HepG2 (cell line): Measurements from ENCODE around the gene CEP78. TPM values are rescaled to one million over a fixed set of nuclear protein-coding genes. Genes with fewer than 3 reads are reported as not detected.

Experiments used
- ARID4A ChIP-seq: sonication (generic); formaldehyde crosslinking; IDR thresholded peaks from 2 replicates; pipeline ENCODE4 v1.5.0; 2020; ENCODE audit warnings: mild to moderate bottlenecking, missing genetic modification reagents, borderline replicate concordance
- DMTF1 ChIP-seq: sonication (generic); formaldehyde crosslinking; IDR thresholded peaks from 2 replicates; pipeline ENCODE4 v1.4.0; 2020; ENCODE audit warnings: mild to moderate bottlenecking, missing genetic modification reagents
- HIC2 ChIP-seq: sonication (generic); formaldehyde crosslinking; IDR thresholded peaks from 2 replicates; pipeline ENCODE4 v1.9.0; 2022; ENCODE audit warnings: low read depth, missing genetic modification reagents
- HMG20B ChIP-seq: conservative IDR thresholded peaks from 2 replicates; pipeline ENCODE4 v1.6.1; 2016; ENCODE audit warnings: missing genetic modification reagents, missing compliant biosample characterization
- MAZ ChIP-seq, 2 experiments: sonication (generic) in 1 of 2; formaldehyde crosslinking in 1 of 2; IDR thresholded peaks; 2 replicates each; pipeline versions ENCODE4 v1.5.0 to v1.6.1; 2012 to 2020; ENCODE audit warnings: low read depth in 2 of 2, mild to moderate bottlenecking in 2 of 2, borderline replicate concordance in 1 of 2, improper control_type of control experiment in 1 of 2, low read length in 1 of 2, missing genetic modification reagents in 1 of 2, moderate library complexity in 1 of 2
- NR2F2 ChIP-seq: IDR thresholded peaks from 2 replicates; pipeline ENCODE4 v1.6.1; 2012; ENCODE audit warnings: low read depth, inconsistent platforms, borderline replicate concordance
- ONECUT2 ChIP-seq: sonication (generic); formaldehyde crosslinking; IDR thresholded peaks from 2 replicates; pipeline ENCODE4 v1.4.0; 2020; ENCODE audit warnings: missing genetic modification reagents
- PAX8 ChIP-seq: sonication (generic); formaldehyde crosslinking; IDR thresholded peaks from 2 replicates; pipeline ENCODE4 v1.8.0; 2022; ENCODE audit warnings: mild to moderate bottlenecking, missing genetic modification reagents, borderline replicate concordance
- STAT6 ChIP-seq: sonication (generic); formaldehyde crosslinking; IDR thresholded peaks from 2 replicates; pipeline ENCODE4 v1.4.0; 2020; ENCODE audit warnings: missing genetic modification reagents, mild to moderate bottlenecking, borderline replicate concordance
- SUZ12 ChIP-seq: fragments of 150-350 bp; IDR thresholded peaks from 2 replicates; pipeline ENCODE4 v1.6.1; 2014; ENCODE audit warnings: low read depth, low read length
- THYN1 ChIP-seq: sonication (generic); formaldehyde crosslinking; IDR thresholded peaks from 2 replicates; pipeline ENCODE4 v1.8.1; 2023; ENCODE audit warnings: low read depth, mild to moderate bottlenecking, moderate library complexity, missing genetic modification reagents, borderline replicate concordance
- YY1 ChIP-seq: IDR thresholded peaks from 2 replicates; pipeline ENCODE4 v1.6.1; 2011; ENCODE audit warnings: low read length, low read depth, moderate library complexity, mild to moderate bottlenecking; ENCODE audit not compliant: insufficient read depth, insufficient replicate concordance
- ZNF260 ChIP-seq: sonication (generic); formaldehyde crosslinking; IDR thresholded peaks from 2 replicates; pipeline ENCODE4 v1.4.0; 2020; ENCODE audit warnings: missing genetic modification reagents, low read depth, mild to moderate bottlenecking, borderline replicate concordance
- ZNF773 ChIP-seq: sonication (generic); formaldehyde crosslinking; IDR thresholded peaks from 2 replicates; pipeline ENCODE4 v1.4.0; 2020; ENCODE audit warnings: missing genetic modification reagents, borderline replicate concordance
- polyA plus RNA-seq, 8 experiments: library from polyadenylated mRNA; depleted of rRNA in 3 of 8; stranded (reverse) in 7 of 8; unstranded in 1 of 8; fragments of >200 nt; fragmentation: Illumina TruSeq in 4 of 8; extraction: Trizol in 4 of 8; gene quantifications; 2 replicates each; pipeline versions ENCODE4 v1.2.1 to v1.2.3, GENCODE V29; 2011 to 2016; ENCODE audit warnings: low read depth in 4 of 8, missing spikeins in 1 of 8, mixed read lengths in 1 of 8; ENCODE audit not compliant: insufficient read depth in 1 of 8
- total RNA-seq, 5 experiments: library from RNA; depleted of rRNA; stranded (reverse); fragments of >200 nt; fragmentation: Illumina TruSeq; extraction: Trizol; gene quantifications; 2 replicates each; pipeline ENCODE4 v1.2.3, GENCODE V29; 2016; ENCODE audit warnings: low read depth in 1 of 5

The CEP78 gene
- total and polyA plus RNA-seq, 2 of the 13 experiments (the other 11 are each of a cell fraction or from before 2014, with no cell fraction given): 5.1 to 30.8 TPM

GRCh38 chr9:78286946-78287388 lies 51.1 kb downstream of the CEP78 start (continued):
- TF ChIP-seq HIC2 (CRISPR knock-in tag): no peak
- no peak for TF ChIP-seq SUZ12
- TF ChIP-seq YY1: no peak
- TF ChIP-seq STAT6 (CRISPR knock-in tag): no peak
- TF ChIP-seq ZNF260 (CRISPR knock-in tag): no peak
- no peak for TF ChIP-seq ONECUT2 (CRISPR knock-in tag)
- peak; percentile 59; the same call in 1 of the 2 replicates for TF ChIP-seq ARID4A
- no peak for TF ChIP-seq DMTF1 (CRISPR knock-in tag)
- TF ChIP-seq PAX8: no peak
- TF ChIP-seq THYN1: peak; percentile 38; the same call in 1 of the 2 replicates
- TF ChIP-seq NR2F2: no peak
- peak; percentile 82; the same call in 1 of the 2 replicates for TF ChIP-seq HMG20B (CRISPR knock-in tag)
- no peak for TF ChIP-seq MAZ (IDR thresholded peaks at IDR 0.05; ENCODE audit: borderline replicate concordance, low read depth, low read length)
- peak; percentile 58; the same call in 1 of the 2 replicates for TF ChIP-seq MAZ (CRISPR knock-in tag; IDR thresholded peaks at IDR 0.05; ENCODE audit: low read depth)
- TF ChIP-seq ZNF773 (CRISPR knock-in tag): no peak
